ENCODE data around the gene SYNDIG1.

Gene SYNDIG1

GRCh38 chr20:24473435-24474223 lies 4.2 kb downstream of the SYNDIG1 start:
- no peak for DNase-seq
- Histone ChIP-seq H3K4me3 (ENCODE audit: low read depth, low read length) (no peak overlapping the region), H3K27me3 (replicated peaks) (peaks cover 30% of the 10 kb centered on the region), H3K36me3 (replicated peaks) (no peaks in the 10 kb centered on the region), H3K27ac (no peak overlapping the region)
- in situ Hi-C loops (cut with HindIII; ENCODE audit: low pct_ligation_motif_present, low sequenced_read_pairs) = no loop called here
- no peak for TF ChIP-seq CTCF (IDR thresholded peaks at IDR 0.05; ENCODE audit: low read depth, low read length, missing control alignments)

- DNase-seq = no peak
- H3K27me3 ChIP-seq (replicated peaks) = no peaks in the 10 kb centered on the region
- H3K36me3 ChIP-seq (replicated peaks) = no peaks in the 10 kb centered on the region
- no peak overlapping the region for H3K27ac ChIP-seq
- no peak overlapping the region for H3K4me3 ChIP-seq (ENCODE audit: low read depth, low read length)
- in situ Hi-C loops (cut with HindIII; ENCODE audit: low pct_ligation_motif_present, low sequenced_read_pairs) = no loop called here
- no peak for TF ChIP-seq CTCF (IDR thresholded peaks at IDR 0.05; ENCODE audit: low read depth, low read length, missing control alignments)
Measured at GRCh38 chr20:24477831-24478547, 8.6 kb downstream of the SYNDIG1 start.

- no peak for TF ChIP-seq CTCF (IDR thresholded peaks at IDR 0.05; ENCODE audit: low read depth, low read length, missing control alignments)
- no peak overlapping the region for H3K4me3 ChIP-seq (ENCODE audit: low read depth, low read length)
- in situ Hi-C loops (cut with HindIII; ENCODE audit: low pct_ligation_motif_present, low sequenced_read_pairs) = no loop called here
- no peak overlapping the region for H3K27ac ChIP-seq
- no peaks in the 10 kb centered on the region for H3K36me3 ChIP-seq (replicated peaks)
- H3K27me3 ChIP-seq (replicated peaks) = no peaks in the 10 kb centered on the region
- no peak for DNase-seq
Measured at GRCh38 chr20:24478584-24478983, 9.2 kb downstream of the SYNDIG1 start.

- TF ChIP-seq CTCF (IDR thresholded peaks at IDR 0.05; ENCODE audit: low read depth, low read length, missing control alignments) = no peak
- in situ Hi-C loops (cut with HindIII; ENCODE audit: low pct_ligation_motif_present, low sequenced_read_pairs) = no loop called here
Measured at GRCh38 chr20:24479106-24479505, 9.7 kb downstream of the SYNDIG1 start.

GRCh38 chr20:24479595-24479994 lies 10.2 kb downstream of the SYNDIG1 start:
- no peak for TF ChIP-seq CTCF (IDR thresholded peaks at IDR 0.05; ENCODE audit: low read depth, low read length, missing control alignments)
- in situ Hi-C loops (cut with HindIII; ENCODE audit: low pct_ligation_motif_present, low sequenced_read_pairs) = no loop called here
- H3K27ac ChIP-seq = no peak overlapping the region
- DNase-seq = no peak
- no peaks in the 10 kb centered on the region for H3K27me3 ChIP-seq (replicated peaks)
- no peaks in the 10 kb centered on the region for H3K36me3 ChIP-seq (replicated peaks)
- no peak overlapping the region for H3K4me3 ChIP-seq (ENCODE audit: low read depth, low read length)

More at GRCh38 chr20:24479106-24479505, 9.7 kb downstream of the SYNDIG1 start:
- Histone ChIP-seq H3K36me3 (replicated peaks) (no peaks in the 10 kb centered on the region), H3K27me3 (replicated peaks) (no peaks in the 10 kb centered on the region), H3K27ac (no peak overlapping the region), H3K4me3 (ENCODE audit: low read depth, low read length) (no peak overlapping the region)
- DNase-seq = no peak

All from brain microvascular endothelial cell (primary cell).